Endodermal cell (in vitro differentiated cells): ENCODE data around the gene ZFP64. TPM values are rescaled to one million over a fixed set of nuclear protein-coding genes. Genes with fewer than 3 reads are reported as not detected.

ENCODE experiments used
- DNase-seq: peaks from one replicate; pipeline ENCODE4 v3.0.0-alpha.2; 2017
- H3K27ac ChIP-seq: 2 replicates; pipeline ENCODE4 v1.5.1; 2013; ENCODE audit warnings: mild to moderate bottlenecking, low read depth, low read length, moderate library complexity
- H3K27me3 ChIP-seq: 2 replicates; pipeline ENCODE4 v1.6.1; 2013; ENCODE audit warnings: mild to moderate bottlenecking, low read length, moderate library complexity; ENCODE audit not compliant: insufficient read depth, control insufficient read depth, poor library complexity, severe bottlenecking
- H3K36me3 ChIP-seq: 2 replicates; pipeline ENCODE4 v1.7.0; 2013; ENCODE audit warnings: mild to moderate bottlenecking, low read length, moderate library complexity; ENCODE audit not compliant: control insufficient read depth, insufficient read depth
- H3K4me1 ChIP-seq: one replicate; pipeline ENCODE4 v1.7.0; 2013; ENCODE audit warnings: low read length; ENCODE audit not compliant: control insufficient read depth, insufficient read depth
- H3K4me3 ChIP-seq: 2 replicates; pipeline ENCODE4 v1.5.1; 2013; ENCODE audit warnings: mild to moderate bottlenecking, low read length, moderate library complexity
- H3K9ac ChIP-seq: 2 replicates; pipeline ENCODE4 v1.6.1; 2013; ENCODE audit warnings: mild to moderate bottlenecking, low read length, moderate library complexity; ENCODE audit not compliant: poor library complexity, severe bottlenecking; ENCODE audit errors: extremely low read depth
- H3K9me3 ChIP-seq: 2 replicates; pipeline ENCODE4 v1.6.1; 2013; ENCODE audit warnings: mild to moderate bottlenecking, low read length, moderate library complexity; ENCODE audit not compliant: control insufficient read depth
- H3K27ac Mint-ChIP-seq: 2 replicates; pipeline ENCODE4 v1.8.0; 2020; ENCODE audit warnings: mixed read lengths
- H3K27me3 Mint-ChIP-seq: 2 replicates; pipeline ENCODE4 v1.8.0; 2021; ENCODE audit warnings: mild to moderate bottlenecking, mixed read lengths; ENCODE audit not compliant: insufficient read depth
- H3K36me3 Mint-ChIP-seq: 2 replicates; pipeline ENCODE4 v1.8.0; 2020; ENCODE audit warnings: low read depth, mixed read lengths
- H3K4me1 Mint-ChIP-seq: 2 replicates; pipeline ENCODE4 v1.8.0; 2020; ENCODE audit warnings: mixed read lengths
- H3K4me3 Mint-ChIP-seq: 2 replicates; pipeline ENCODE4 v1.8.0; 2020; ENCODE audit warnings: mild to moderate bottlenecking, moderate library complexity, mixed read lengths
- H3K9me3 Mint-ChIP-seq: 2 replicates; pipeline ENCODE4 v1.8.0; 2020; ENCODE audit warnings: mild to moderate bottlenecking, mixed read lengths
- CTCF ChIP-seq: fragments of 200-600 bp; sonication (generic); conservative IDR thresholded peaks from 2 replicates; pipeline ENCODE4 v1.5.0; 2021; ENCODE audit warnings: antibody characterized with exemption, mild to moderate bottlenecking
- WGBS, 2 experiments: methylation state at CpG; one replicate each; pipeline versions ENCODE4 v1.1.5 to v1.1.7; 2013; ENCODE audit warnings: missing lambda C conversion rate in 2 of 2, mixed read lengths in 1 of 2; ENCODE audit not compliant: insufficient coverage in 1 of 2, insufficient read length in 1 of 2; 5-methylcytosine and 5-hydroxymethylcytosine counted together
- total RNA-seq, 2 donors: library from RNA; stranded (reverse); fragmentation: NEBNext Ultra II Directional in 1 of 2; extraction: Animal tissue kit (Norgen Biotek cat#: 25700) in 1 of 2; gene quantifications; 2 replicates in 1 of 2; 3 replicates in 1 of 2; pipeline ENCODE4 v1.2.1, GENCODE V29; 2021

The ZFP64 gene
- total RNA-seq, 2 donors from 2014 or later, result 24.4 to 32.6 TPM

DNA sequence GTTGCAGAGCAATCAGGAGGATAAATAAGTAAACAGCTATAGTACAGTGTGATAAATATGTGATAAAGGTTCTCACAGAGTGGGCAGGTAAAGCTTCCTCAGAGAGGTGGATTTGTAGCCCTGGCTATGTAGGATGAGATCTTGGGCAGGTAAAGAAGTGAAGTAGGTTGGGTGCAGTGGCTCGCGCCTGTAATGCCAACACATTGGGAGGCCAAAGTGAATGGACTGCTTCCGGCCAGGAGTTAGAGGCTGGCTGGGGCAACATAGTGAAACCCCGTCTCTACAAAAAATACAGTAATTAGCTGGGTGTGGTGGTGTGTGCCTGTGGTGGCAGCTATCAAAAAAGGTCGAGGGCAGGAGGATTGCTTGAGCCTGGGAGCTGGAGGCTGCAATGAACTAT is 72.9 kb downstream of the ZFP64 start:
- Mint-ChIP-seq H3K4me1 (no peaks in the 10 kb centered on the region), H3K27ac (no peak overlapping the region), H3K9me3 (peaks cover 7% of the 10 kb centered on the region), H3K4me3 (no peak overlapping the region), H3K27me3 (no peaks in the 10 kb centered on the region), H3K36me3 (peaks cover 19% of the 10 kb centered on the region)
- no peak for TF ChIP-seq CTCF
- Histone ChIP-seq H3K9me3 (no peaks in the 10 kb centered on the region), H3K4me3 (no peak overlapping the region), H3K36me3 (no peaks in the 10 kb centered on the region), H3K4me1 (no peaks in the 10 kb centered on the region), H3K27ac (no peak overlapping the region), H3K9ac (no peak overlapping the region), H3K27me3 (no peaks in the 10 kb centered on the region)
- WGBS, 2 experiments, result 73 to 89% methylated on average over 3 to 5 of the region's 5 CpGs
- DNase-seq, result peak; percentile 10

DNA sequence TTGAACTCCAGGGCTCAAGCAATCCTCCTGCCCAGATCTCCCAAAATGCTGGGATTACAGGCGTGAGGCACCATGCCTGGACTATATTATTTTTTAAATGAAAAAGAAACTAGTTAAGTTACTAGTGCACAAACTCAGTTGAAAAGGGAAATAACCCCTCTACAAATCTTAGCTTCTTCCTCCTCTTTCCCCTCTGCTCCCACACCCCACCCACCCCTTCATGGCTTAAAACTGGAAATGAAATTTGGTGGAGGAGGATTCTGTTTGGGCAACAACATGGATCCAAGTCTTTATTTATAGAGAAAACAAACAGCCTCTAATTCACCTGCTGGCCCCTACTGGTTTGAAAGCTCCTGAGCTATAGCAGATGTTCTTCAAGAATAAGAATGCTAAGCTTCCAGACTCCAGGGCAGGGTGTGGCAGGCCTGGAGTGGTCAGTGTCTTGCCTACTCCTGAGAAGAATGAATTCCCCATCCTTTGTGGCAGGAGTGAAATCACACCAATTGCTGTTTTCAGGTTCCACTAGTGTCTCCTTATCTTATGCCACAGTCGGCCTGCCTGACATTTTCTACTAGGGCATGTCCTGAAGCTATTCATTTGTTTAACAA is 73.5 kb downstream of the ZFP64 start:
- no peak overlapping the region for H3K9ac ChIP-seq
- WGBS, 2 experiments, result 78 to 100% methylated on average over 1 of the region's 2 CpGs
- no peaks in the 10 kb centered on the region for H3K9me3 ChIP-seq
- peaks cover 7% of the 10 kb centered on the region for H3K9me3 Mint-ChIP-seq
- H3K36me3 Mint-ChIP-seq, result peaks cover 19% of the 10 kb centered on the region
- H3K27me3 Mint-ChIP-seq, result no peaks in the 10 kb centered on the region
- H3K4me3 ChIP-seq, result no peak overlapping the region
- no peak for TF ChIP-seq CTCF
- no peaks in the 10 kb centered on the region for H3K27me3 ChIP-seq
- H3K27ac ChIP-seq, result no peak overlapping the region
- no peaks in the 10 kb centered on the region for H3K36me3 ChIP-seq
- H3K4me1 Mint-ChIP-seq, result no peaks in the 10 kb centered on the region
- H3K4me3 Mint-ChIP-seq, result no peak overlapping the region
- DNase-seq, result peak; percentile 10
- no peak overlapping the region for H3K27ac Mint-ChIP-seq
- no peaks in the 10 kb centered on the region for H3K4me1 ChIP-seq

- Mint-ChIP-seq H3K4me1 (peaks cover 2% of the 10 kb centered on the region), H3K27ac (no peak overlapping the region), H3K9me3 (no peaks in the 10 kb centered on the region), H3K36me3 (no peaks in the 10 kb centered on the region), H3K27me3 (peaks cover 23% of the 10 kb centered on the region), H3K4me3 (no peak overlapping the region)
- Histone ChIP-seq H3K4me3 (no peak overlapping the region), H3K36me3 (no peaks in the 10 kb centered on the region), H3K27me3 (peaks cover 17% of the 10 kb centered on the region), H3K4me1 (no peaks in the 10 kb centered on the region), H3K9ac (no peak overlapping the region), H3K27ac (no peak overlapping the region), H3K9me3 (no peaks in the 10 kb centered on the region)
- TF ChIP-seq CTCF, result no peak
- 96 to 100% methylated on average over 2 to 6 of the region's 6 CpGs for WGBS, 2 experiments
- DNase-seq, result no peak
These were observed 81.1 kb downstream of the ZFP64 start for GRCh38 chr20:52110456-52110855.
